ENCODE measurements around the gene CRK.

DNA sequence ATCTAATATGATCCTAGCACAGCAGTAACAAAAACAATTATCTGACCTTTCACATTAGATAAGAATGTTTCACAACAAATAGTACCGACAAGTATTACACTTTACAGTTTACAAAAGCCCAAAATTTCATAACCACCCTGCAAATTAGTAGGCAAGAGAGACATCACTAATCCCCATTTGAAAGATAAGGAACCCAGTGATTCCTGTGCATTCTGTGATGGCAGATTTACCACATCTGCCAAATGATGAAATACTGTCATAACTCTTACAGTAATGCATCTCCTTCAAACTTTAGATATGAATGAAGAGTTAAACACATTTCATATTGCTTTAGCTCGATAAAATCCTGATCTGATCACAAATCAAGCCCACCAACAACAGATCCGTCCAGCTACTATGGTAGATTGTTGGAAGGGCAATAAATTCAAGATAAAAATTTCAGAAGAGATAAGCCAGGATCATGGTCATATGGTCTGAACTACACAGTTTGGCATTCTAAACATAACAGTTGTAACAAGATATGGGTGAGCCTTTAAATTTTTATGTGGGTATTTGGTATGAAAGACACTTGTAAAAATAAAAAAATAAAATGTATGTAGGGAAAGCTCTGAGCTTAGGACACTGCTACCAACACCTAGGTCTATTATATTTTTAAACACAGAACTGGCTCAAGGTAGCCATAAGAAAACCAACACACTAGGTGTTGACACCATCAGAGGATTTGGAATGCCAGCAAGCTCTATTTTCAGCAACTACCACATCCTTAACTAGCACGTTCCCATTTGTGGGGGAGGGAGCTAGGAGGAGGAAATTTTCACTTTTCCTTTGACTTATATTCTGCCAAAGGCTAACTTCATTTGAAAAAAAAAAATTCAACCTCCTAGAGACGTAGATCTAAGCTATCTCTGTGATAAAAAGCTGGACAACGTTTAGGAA is 65.3 kb downstream of the CRK start:
- TF ChIP-seq, protein P1, sequence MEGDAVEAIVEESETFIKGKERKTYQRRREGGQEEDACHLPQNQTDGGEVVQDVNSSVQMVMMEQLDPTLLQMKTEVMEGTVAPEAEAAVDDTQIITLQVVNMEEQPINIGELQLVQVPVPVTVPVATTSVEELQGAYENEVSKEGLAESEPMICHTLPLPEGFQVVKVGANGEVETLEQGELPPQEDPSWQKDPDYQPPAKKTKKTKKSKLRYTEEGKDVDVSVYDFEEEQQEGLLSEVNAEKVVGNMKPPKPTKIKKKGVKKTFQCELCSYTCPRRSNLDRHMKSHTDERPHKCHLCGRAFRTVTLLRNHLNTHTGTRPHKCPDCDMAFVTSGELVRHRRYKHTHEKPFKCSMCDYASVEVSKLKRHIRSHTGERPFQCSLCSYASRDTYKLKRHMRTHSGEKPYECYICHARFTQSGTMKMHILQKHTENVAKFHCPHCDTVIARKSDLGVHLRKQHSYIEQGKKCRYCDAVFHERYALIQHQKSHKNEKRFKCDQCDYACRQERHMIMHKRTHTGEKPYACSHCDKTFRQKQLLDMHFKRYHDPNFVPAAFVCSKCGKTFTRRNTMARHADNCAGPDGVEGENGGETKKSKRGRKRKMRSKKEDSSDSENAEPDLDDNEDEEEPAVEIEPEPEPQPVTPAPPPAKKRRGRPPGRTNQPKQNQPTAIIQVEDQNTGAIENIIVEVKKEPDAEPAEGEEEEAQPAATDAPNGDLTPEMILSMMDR (IDR thresholded peaks at IDR 0.05; ENCODE audit: low read depth, low read length): no peak
- no peak for TF ChIP-seq EZH2phosphoT487 (IDR thresholded peaks at IDR 0.05; ENCODE audit: low read depth)

Measured in OCI-LY3 (cell line).